AG04449 (cell line): ENCODE results near the gene SHC3.

Experiments
- CTCF ChIA-PET: fragments of 350-600 bp; formaldehyde crosslinking; extraction: SDS; loops from one replicate; lab custom pipeline; 2021; ENCODE audit warnings: antibody characterized with exemption; lab: Yijun Ruan, JAX
- POLR2A ChIA-PET: fragments of 400-600, 350-600 bp; formaldehyde crosslinking; extraction: SDS; loops from one replicate; lab custom pipeline; 2020; ENCODE audit warnings: antibody characterized with exemption, inconsistent platforms; lab: Yijun Ruan, JAX
- DNase-seq: peaks from one replicate; pipeline ENCODE4 v3.0.0-alpha.2; 2010; ENCODE audit warnings: low read depth, low spot score
- H3K4me3 ChIP-seq: 2 replicates; pipeline ENCODE4 v1.5.1; 2011; ENCODE audit warnings: low read depth, mild to moderate bottlenecking, control low read depth, low read length
- CTCF ChIP-seq: IDR thresholded peaks from one replicate; pipeline ENCODE4 v1.5.1; 2011; ENCODE audit warnings: mild to moderate bottlenecking, moderate library complexity, low read length, control low read depth, inconsistent platforms; ENCODE audit not compliant: insufficient read depth; ENCODE audit errors: missing control alignments

The SHC3 gene

GRCh38 chr9:89083626-89084025 lies 95.0 kb downstream of the SHC3 start:
- ChIA-PET POLR2A (no interaction called here), CTCF (no interaction called here)
- no peak overlapping the region for H3K4me3 ChIP-seq
- TF ChIP-seq CTCF = no peak
- DNase-seq = no peak

GRCh38 chr9:89080193-89080592 lies 98.4 kb downstream of the SHC3 start:
- ChIA-PET POLR2A (no interaction called here), CTCF (no interaction called here)
- no peak overlapping the region for H3K4me3 ChIP-seq
- TF ChIP-seq CTCF = no peak
- DNase-seq = no peak

- CTCF ChIA-PET = no interaction called here
- DNase-seq = no peak
- H3K4me3 ChIP-seq = no peak overlapping the region
- POLR2A ChIA-PET = no interaction called here
- no peak for TF ChIP-seq CTCF
Measured at GRCh38 chr9:89079391-89079790, 99.2 kb downstream of the SHC3 start.

- ChIA-PET POLR2A (no interaction called here), CTCF (no interaction called here)
- H3K4me3 ChIP-seq = no peak overlapping the region
- TF ChIP-seq CTCF = no peak
- DNase-seq = no peak
Measured at GRCh38 chr9:89078860-89079259, 99.8 kb downstream of the SHC3 start.

- no peak for TF ChIP-seq CTCF
- H3K4me3 ChIP-seq = no peak overlapping the region
- POLR2A ChIA-PET = no interaction called here
- CTCF ChIA-PET = no interaction called here
- no peak for DNase-seq
Measured at GRCh38 chr9:89078421-89078820, 100.2 kb downstream of the SHC3 start.

- no peak overlapping the region for H3K4me3 ChIP-seq
- no peak for DNase-seq
- CTCF ChIA-PET = interaction anchor here (0.6 kb wide), 1 partner anchor 456 kb away, joined by 3 read pairs; no protein-coding TSS in a partner anchor
- POLR2A ChIA-PET = no interaction called here
- TF ChIP-seq CTCF = no peak
Measured at GRCh38 chr9:89077519-89077918, 101.1 kb downstream of the SHC3 start.
